Gastroesophageal sphincter (tissue), 4 donors: ENCODE data around the gene TLR6. TPM values are rescaled to one million over a fixed set of nuclear protein-coding genes. Genes with fewer than 3 reads are reported as not detected.
"Not testable (repeated sequence)": the region's sequence is repeated elsewhere in the genome, so short reads cannot be mapped to it uniquely, and the experiment has no call there.

Source experiments
- ATAC-seq: fragments of 150-250 bp; one replicate; pipeline ENCODE4 v1.9.1; 2016; ENCODE audit warnings: mild to moderate bottlenecking, moderate library complexity
- H3K27ac ChIP-seq, 4 donors: fragments of 200-600 bp; sonication (generic) in 3 of 4; 1 replicate in 3 of 4; 2 replicates in 1 of 4; pipeline ENCODE4 v1.5.1; 2016 to 2019
- H3K27me3 ChIP-seq: fragments of 200-600 bp; sonication (generic); one replicate; pipeline ENCODE4 v1.5.1; 2019
- H3K36me3 ChIP-seq, 2 donors: fragments of 200-600 bp; sonication (generic); one replicate each; pipeline ENCODE4 v1.5.1; 2019; ENCODE audit warnings: control low read depth in 1 of 2
- H3K4me1 ChIP-seq, 3 donors: fragments of 200-600 bp; sonication (generic); 1 replicate in 2 of 3; 2 replicates in 1 of 3; pipeline ENCODE4 v1.5.1; 2016 to 2019; ENCODE audit warnings: control low read depth in 2 of 3
- H3K4me3 ChIP-seq, 2 donors: fragments of 200-600 bp; sonication (generic); one replicate each; pipeline ENCODE4 v1.5.1; 2019; ENCODE audit warnings: mild to moderate bottlenecking in 1 of 2, moderate library complexity in 1 of 2
- H3K9me3 ChIP-seq, 3 donors: fragments of 200-600 bp; sonication (generic); one replicate each; pipeline ENCODE4 v1.5.1; 2017 to 2019; ENCODE audit warnings: control low read depth in 2 of 3
- CTCF ChIP-seq, 4 experiments: fragments of 200-600 bp in 2 of 4; fragments of 450-650 bp in 2 of 4; sonication (generic) in 1 of 4; IDR thresholded peaks; one replicate each; pipeline ENCODE4 v1.5.1; 2017 to 2019; ENCODE audit warnings: antibody characterized with exemption in 4 of 4, mild to moderate bottlenecking in 2 of 4, moderate library complexity in 2 of 4
- EP300 ChIP-seq: sonication (generic); formaldehyde crosslinking; IDR thresholded peaks from one replicate; pipeline ENCODE4 v1.6.1; 2017; ENCODE audit warnings: antibody characterized with exemption, mild to moderate bottlenecking
- POLR2A ChIP-seq, 2 donors: fragments of 450-650 bp; IDR thresholded peaks; one replicate each; pipeline ENCODE4 v1.6.1; 2017; ENCODE audit warnings: antibody characterized with exemption in 2 of 2, mild to moderate bottlenecking in 2 of 2, moderate library complexity in 1 of 2
- POLR2AphosphoS5 ChIP-seq: sonication (generic); formaldehyde crosslinking; IDR thresholded peaks from one replicate; pipeline ENCODE4 v1.6.1; 2017; ENCODE audit warnings: antibody characterized with exemption
- WGBS, 2 donors: methylation state at CpG; one replicate each; pipeline ENCODE4 v1.1.5; 2018; ENCODE audit warnings: low coverage in 1 of 2; 5-methylcytosine and 5-hydroxymethylcytosine counted together
- total RNA-seq, 4 donors: library from RNA; depleted of rRNA; stranded (reverse); fragments of >200 nt; gene quantifications; one replicate each; pipeline ENCODE4 v1.1.0, GENCODE V29; 2016

TLR6 gene
- total RNA-seq, 4 donors from 2014 or later, result 1.4 to 2.4 (median 2.0) TPM

- no peaks in the 10 kb centered on the region for H3K27me3 ChIP-seq
- H3K36me3 ChIP-seq, result no peaks in the 10 kb centered on the region
- no peak overlapping the region for H3K4me3 ChIP-seq
- ATAC-seq, result no peak
- peaks cover 0 to 12% (median 0%) of the 10 kb centered on the region in 3 donors for H3K9me3 ChIP-seq
- WGBS, 2 donors, result 57 to 64% methylated on average over 2 to 3 of the region's 3 CpGs
- no peaks in the 10 kb centered on the region for H3K4me1 ChIP-seq
- no peak overlapping the region for H3K27ac ChIP-seq
- no peak for TF ChIP-seq CTCF (IDR thresholded peaks at IDR 0.05)
- TF ChIP-seq POLR2A (IDR thresholded peaks at IDR 0.05), result no peak
- TF ChIP-seq POLR2AphosphoS5, result no peak
- TF ChIP-seq EP300, result no peak
These were observed 42.2 kb downstream of the TLR6 start for GRCh38 chr4:38814386-38814785.

- ATAC-seq, result no peak
- no peak overlapping the region for H3K4me3 ChIP-seq
- H3K4me1 ChIP-seq, result no peaks in the 10 kb centered on the region
- no peaks in the 10 kb centered on the region for H3K27me3 ChIP-seq
- no peaks in the 10 kb centered on the region for H3K36me3 ChIP-seq
- H3K27ac ChIP-seq, result no peak overlapping the region
- TF ChIP-seq CTCF (IDR thresholded peaks at IDR 0.05), result no peak
- TF ChIP-seq POLR2A (IDR thresholded peaks at IDR 0.05), result no peak
- no peak for TF ChIP-seq EP300
- TF ChIP-seq POLR2AphosphoS5, result no peak
- 65 to 68% methylated on average over 2 to 4 of the region's 6 CpGs for WGBS, 2 donors
- H3K9me3 ChIP-seq, result peaks cover 0 to 12% (median 0%) of the 10 kb centered on the region in 3 donors
These were observed 45.3 kb downstream of the TLR6 start for GRCh38 chr4:38811297-38811696.

GRCh38 chr4:38807462-38807861 is 49.2 kb downstream of the TLR6 start:
- not testable (repeated sequence) for H3K9me3 ChIP-seq, ATAC-seq, H3K4me3 ChIP-seq, H3K27ac ChIP-seq, H3K27me3 ChIP-seq, H3K36me3 ChIP-seq
- no CpG with 5 or more reads among the region's 29 CpGs for WGBS, 2 donors
- peaks cover 0 to 28% (median 3%) of the 10 kb centered on the region in 3 donors for H3K4me1 ChIP-seq

- H3K4me3 ChIP-seq, H3K36me3 ChIP-seq, ATAC-seq, H3K27me3 ChIP-seq, H3K9me3 ChIP-seq: not testable (repeated sequence)
- H3K27ac ChIP-seq, result peak overlapping the region in 2 of 4 donors; percentile 62 to 78
- 86 to 93% methylated on average over 8 to 9 of the region's 9 CpGs for WGBS, 2 donors
- peaks cover 0 to 32% (median 3%) of the 10 kb centered on the region in 3 donors for H3K4me1 ChIP-seq
These were observed 50.4 kb downstream of the TLR6 start for GRCh38 chr4:38806251-38806650.

- ATAC-seq, result peak; percentile 55
- Histone ChIP-seq H3K4me1 (peaks cover 0 to 33% (median 3%) of the 10 kb centered on the region in 3 donors), H3K36me3 (peaks cover 0 to 2% of the 10 kb centered on the region in 2 donors), H3K9me3 (no peaks in the 10 kb centered on the region), H3K4me3 (peak overlapping the region; percentile 5 to 21), H3K27ac (peak overlapping the region in 3 of 4 donors; percentile 5 to 78 (median 62)), H3K27me3 (no peaks in the 10 kb centered on the region)
- TF ChIP-seq POLR2AphosphoS5, result no peak
- WGBS, 2 donors, result 29 to 46% methylated on average over 5 of the region's 5 CpGs
These were observed 51.0 kb downstream of the TLR6 start for GRCh38 chr4:38805530-38806145.

- peak; percentile 57 for ATAC-seq
These were observed 51.8 kb downstream of the TLR6 start, which contains the start of gene TLR1 for GRCh38 chr4:38804654-38805295. Gene TLR1 (minus strand): TSS chr4:38804791. CDS start chr4:38798831, 5,960 bp downstream.

More at GRCh38 chr4:38804654-38805295, 51.8 kb downstream of the TLR6 start, which contains the start of gene TLR1:
- Histone ChIP-seq H3K27ac (peak within 1 kb of the TSS; percentile 62 to 78 (median 68)), H3K27me3 (no peaks in the 10 kb centered on the region), H3K36me3 (peaks cover 0 to 10% of the 10 kb centered on the region in 2 donors), H3K4me3 (peak within 1 kb of the TSS; percentile 35 to 55), H3K4me1 (peaks cover 0 to 33% (median 3%) of the 10 kb centered on the region in 3 donors), H3K9me3 (no peaks in the 10 kb centered on the region)
- WGBS, 2 donors, result 15 to 50% methylated on average over 7 of the region's 7 CpGs
- TF ChIP-seq POLR2A (IDR thresholded peaks at IDR 0.05) (no peak), CTCF (IDR thresholded peaks at IDR 0.05) (peak; percentile 44 to 76 (median 61))
